KG1 (cell line): Measurements from ENCODE around the gene GRM4.

Experiments used
- DNase-seq: peaks from one replicate; lab custom pipeline; 2025; lab: John Stamatoyannopoulos, UW

GRM4 gene

DNA sequence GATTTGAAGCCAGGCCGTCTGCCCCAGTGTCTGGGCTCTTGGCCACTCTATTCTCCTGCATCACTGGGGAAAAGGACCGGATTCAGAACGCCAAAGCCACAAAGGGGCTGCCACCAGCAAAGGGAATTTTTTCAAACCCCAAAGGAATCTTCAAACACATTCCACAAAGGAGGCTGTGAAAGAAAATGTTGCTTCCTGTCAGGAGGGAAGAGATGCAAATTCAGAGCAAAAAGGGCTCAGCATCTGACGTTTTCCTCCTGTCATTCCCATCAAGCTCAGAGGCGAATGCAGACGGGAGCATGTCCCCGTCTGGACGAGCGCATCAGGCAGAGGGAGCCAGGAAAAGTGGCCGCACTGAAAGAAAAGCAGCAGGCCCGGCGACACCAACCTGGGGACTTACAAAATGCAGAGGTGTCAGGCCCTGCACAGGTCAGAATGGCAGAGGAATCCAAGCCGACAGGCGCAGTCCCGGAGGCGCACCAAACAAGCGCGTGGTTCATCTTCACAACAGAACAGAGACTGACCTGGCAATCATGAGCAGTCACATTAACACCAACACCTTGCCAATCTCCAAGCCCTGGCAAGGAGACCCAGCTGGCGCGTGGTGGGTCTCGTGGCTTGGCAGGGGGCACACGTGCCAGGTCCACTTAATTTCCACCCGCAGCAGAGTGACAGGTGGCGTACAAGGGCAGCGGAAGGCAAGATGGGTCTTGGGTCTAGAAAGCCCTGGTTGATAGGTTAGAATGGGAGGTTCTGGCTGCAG, 62.8 kb downstream of the GRM4 start:
- no peak for DNase-seq

DNA sequence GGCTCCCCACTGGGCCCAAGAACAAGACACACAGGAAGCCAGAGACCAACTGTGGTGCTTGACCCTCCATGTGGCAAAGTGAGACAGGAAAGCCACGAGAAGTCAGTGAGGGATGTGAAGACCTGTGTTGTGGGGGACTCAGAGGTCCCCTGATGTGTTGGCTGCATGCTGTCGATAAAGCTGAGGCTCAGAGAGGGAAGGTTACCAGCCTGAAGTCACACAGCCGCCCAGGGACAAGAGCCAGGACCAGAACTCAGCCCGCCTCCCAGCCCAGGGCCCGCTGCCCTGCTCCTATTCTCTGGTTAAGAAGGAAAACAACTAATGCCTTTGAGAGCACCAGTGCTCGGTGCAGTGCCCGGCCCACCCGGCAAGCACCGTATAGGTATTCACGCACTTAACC, 63.5 kb downstream of the GRM4 start:
- DNase-seq = no peak

DNA sequence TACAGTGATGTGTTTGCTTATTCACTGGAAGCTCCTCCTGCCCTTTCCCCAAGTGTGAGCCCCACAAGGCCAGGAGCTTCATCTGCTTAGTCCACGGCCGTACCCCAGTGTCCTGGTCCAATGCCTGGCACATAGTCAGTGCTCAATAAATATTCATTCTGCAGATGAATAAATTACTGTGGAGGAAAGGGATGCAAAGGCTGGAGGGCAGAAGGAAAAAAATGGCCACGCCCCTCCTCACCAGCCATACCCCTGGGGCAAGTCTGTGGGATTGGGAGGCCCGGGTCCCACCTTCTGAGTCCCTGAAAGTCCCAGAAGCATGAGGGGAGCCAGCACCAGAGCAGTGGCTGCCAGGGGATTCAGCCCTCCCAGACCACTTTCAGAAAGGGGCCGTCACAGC, 65.5 kb downstream of the GRM4 start:
- no peak for DNase-seq

DNA sequence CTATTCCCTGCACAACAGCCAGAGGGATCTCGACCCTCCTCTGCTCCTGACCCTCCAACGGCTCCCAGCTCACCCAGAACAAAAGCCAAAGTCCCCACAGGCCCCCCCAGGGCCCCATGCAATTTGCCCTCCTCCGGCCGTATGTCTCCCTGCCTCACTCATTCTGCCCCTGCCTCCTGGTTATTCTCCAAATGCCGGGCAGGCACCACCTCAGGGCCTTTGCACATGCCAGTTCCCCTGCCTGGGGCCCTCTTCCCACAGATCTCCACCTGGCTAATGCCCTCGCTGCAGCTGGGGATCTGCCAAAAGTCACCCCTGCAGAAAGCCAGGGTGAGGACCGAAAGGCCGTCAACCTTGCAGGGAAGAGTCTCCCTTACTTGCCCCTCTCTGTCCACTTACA, 66.0 kb downstream of the GRM4 start:
- DNase-seq = no peak

DNA sequence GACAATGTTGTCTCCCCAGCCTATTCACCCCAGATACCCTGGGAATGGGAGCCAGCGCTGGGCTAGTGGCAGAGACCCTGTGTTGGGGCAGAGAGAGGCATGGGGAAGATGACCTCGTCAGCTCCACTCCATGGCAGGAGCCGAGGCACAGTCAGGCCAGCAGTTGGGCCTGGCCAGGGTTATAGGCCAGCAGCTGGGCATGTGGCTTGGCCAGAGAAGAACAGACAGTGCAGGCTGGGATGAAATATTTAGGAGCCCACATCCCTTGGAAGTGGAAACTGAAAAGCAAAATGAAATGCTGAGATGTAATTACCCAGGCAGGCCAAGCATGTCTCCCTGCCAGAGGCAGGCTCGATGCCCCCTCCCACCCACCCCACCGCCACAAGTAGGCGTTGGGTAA, 70.0 kb downstream of the GRM4 start:
- DNase-seq = no peak

DNA sequence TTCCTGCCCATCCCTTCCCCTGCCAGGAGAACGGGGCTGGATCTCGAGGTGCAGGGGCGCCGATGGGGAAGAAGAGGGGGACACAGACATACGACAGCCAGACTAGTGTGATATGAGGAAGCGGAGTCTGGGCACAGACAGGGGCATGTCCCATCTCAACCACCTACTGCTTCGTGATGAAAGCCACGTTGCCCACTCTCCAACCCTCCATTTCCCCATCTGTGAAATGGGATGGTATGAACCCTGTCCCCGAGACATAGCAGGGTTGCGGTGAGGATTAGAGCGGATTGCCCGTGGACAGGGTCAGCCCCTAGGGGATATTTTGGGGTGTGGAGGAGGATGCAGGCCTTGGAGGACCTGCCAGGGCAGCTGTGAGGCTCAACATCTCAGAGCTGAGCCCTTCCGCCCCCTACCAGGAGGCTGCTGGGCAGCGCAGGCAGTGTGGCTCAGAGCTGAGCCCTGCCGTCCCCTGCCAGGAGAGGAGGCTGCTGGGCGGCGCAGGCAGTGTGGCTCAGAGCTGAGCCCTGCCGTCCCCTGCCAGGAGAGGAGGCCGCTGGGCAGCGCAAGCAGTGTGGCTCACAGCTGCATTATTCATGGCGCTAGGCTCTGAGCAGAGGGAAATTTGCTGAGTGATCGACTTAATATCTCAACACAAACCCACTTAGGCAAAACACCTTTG, 71.7 kb downstream of the GRM4 start:
- DNase-seq = no peak

DNA sequence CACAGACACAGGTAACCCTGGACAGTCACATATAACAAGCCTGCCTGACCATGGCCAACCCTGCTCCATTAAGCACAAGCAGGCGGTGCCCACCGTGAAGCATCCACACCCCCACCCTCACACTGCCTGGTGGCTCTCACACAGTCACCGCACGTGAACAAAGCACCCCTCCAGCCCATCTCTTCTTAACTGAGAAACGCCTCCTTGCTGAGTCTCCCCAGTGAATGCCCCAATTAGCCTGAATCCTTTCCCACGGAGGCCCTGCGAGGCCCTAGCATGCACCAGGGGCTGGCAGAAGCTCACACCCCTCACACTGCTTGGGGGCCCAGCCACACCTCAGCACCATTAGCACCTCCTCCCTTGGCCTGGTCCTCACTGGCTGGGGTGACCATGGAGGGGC, 72.3 kb downstream of the GRM4 start:
- DNase-seq = no peak

DNA sequence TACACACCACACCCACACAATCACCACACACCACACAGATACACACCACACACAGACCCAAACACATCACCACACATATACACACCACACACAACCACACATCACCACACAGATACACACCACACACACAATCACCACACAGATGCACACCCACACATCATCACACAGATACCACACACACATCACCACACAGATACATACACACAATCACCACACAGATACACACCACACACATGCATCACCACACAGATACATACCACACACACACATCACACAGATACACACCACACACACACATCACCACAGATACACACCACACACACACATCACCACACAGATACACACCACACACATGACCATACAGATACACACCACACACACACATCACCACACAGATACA, 73.2 kb downstream of the GRM4 start:
- no peak for DNase-seq

DNA sequence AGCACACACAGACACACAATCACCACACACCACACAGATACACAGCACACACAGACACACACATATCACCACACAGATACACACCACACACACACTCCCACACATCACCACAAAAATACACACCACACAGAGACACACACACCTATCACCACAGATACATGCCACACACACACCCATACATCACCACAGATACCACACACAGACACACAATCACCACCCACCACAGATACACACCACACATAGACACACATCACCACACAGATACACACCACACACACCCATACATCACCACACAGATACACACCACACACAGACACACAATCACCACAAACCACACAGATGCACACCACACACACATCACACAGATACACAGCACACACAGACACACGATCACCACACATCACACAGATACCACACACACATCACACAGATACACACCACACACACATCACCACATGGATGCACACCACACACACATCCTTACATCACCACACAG, 74.0 kb downstream of the GRM4 start:
- no peak for DNase-seq

DNA sequence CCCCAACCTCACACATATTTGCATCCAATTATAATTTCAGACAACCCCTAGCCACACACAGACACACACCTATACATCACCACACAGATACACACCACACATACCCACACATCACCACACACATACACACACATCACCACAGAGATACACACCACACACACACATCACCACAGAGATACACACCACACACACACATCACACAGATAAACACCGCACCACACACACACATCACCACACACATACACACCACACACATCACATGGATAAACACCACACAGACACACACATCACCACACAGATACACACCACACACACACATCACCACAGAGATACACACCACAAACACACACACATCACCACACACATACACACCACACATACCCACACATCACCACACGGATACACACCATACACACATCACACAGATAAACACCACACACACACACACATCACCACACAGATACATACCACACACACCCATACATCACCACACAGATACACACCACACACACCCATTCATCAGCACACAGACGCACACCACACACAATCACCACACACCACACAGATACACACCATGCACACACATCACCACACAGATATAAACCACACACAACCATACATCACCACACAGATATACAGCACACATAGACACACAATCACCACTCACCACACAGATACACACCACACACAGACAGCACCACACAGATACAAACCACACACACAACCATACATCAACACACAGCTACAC, 74.6 kb downstream of the GRM4 start:
- no peak for DNase-seq

DNA sequence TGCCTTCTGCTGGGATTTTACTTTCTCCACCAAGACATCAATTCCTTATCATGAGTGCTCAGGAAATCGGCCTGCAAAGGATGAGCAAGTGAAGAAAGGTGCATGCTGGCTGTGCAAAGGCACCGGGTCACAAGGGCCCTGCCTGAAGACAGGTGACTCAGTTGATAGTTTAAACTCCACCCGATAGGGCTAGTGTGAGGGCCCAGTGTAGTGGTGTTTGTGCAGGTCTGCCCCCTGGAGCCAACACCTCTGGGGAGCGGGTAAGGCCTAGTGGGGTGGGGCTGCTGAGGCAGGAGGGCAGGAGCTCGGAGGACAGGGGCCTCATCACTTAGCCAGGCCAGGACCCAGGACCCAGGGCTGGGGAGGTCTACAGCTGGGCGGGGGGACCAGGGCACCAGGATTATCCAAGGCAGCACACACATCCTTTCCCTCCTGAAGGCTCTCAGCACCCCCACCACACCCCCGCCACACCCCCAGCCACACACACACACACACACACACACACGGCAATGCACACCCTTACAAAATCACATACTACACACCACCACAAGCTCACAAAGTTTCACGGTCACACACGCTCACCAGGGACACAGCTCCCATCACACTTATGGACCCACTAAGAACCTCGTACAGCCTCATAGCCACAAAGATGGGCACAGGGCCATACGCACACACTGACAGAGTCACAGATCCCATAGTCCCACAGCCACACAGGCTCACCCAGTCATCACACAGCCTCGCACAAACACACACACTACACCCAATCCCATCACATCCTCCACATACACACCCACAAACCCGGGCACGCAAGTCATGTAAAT, 75.4 kb downstream of the GRM4 start:
- no peak for DNase-seq

DNA sequence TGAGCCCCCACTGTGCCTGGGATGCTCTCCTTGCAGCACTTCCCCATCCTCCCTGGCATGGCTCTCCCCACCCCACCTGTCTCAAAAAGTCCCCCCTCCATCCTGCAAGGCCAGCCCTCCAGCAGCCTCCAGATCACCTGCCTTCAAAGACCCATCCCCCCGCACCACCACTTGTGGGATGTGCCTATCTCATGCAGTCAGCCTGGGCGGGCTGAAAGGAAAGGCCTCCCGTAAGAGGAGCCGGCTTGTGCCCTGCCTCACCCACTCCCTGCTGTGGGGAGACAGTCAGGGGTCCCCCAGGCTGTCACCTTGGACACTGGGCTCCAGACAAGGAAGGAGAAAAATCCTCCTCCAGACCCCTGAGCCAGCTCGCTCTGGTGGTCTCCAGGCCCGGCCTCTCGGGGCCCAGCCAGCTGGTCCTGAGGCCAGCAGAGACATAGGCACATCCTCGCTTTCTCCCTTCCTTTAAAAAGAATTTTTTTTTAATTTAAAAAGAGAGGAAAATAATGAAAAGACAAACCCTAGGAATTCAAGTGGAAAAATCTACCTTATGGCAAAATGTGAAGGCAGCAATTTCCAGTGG, 77.3 kb downstream of the GRM4 start:
- DNase-seq = no peak

DNA sequence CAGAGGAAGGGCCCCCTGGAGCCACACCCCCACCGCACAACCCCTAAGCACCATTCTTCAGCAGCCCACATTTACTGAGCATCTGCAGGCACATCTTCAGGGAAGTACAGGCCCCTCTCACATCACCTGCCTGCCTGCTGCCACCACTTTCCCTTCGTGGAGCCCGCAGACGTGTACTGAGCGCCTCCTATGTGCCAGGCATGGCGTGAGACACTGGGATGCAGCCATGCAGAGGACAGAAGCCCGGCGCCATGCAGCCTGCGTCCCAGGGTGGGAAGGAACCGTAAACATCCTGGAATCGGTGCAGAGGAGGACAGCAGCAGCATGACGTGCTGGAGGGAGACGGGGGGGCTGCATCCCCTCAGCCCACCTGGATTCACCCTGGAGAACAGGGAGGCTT, 78.1 kb downstream of the GRM4 start:
- no peak for DNase-seq

DNA sequence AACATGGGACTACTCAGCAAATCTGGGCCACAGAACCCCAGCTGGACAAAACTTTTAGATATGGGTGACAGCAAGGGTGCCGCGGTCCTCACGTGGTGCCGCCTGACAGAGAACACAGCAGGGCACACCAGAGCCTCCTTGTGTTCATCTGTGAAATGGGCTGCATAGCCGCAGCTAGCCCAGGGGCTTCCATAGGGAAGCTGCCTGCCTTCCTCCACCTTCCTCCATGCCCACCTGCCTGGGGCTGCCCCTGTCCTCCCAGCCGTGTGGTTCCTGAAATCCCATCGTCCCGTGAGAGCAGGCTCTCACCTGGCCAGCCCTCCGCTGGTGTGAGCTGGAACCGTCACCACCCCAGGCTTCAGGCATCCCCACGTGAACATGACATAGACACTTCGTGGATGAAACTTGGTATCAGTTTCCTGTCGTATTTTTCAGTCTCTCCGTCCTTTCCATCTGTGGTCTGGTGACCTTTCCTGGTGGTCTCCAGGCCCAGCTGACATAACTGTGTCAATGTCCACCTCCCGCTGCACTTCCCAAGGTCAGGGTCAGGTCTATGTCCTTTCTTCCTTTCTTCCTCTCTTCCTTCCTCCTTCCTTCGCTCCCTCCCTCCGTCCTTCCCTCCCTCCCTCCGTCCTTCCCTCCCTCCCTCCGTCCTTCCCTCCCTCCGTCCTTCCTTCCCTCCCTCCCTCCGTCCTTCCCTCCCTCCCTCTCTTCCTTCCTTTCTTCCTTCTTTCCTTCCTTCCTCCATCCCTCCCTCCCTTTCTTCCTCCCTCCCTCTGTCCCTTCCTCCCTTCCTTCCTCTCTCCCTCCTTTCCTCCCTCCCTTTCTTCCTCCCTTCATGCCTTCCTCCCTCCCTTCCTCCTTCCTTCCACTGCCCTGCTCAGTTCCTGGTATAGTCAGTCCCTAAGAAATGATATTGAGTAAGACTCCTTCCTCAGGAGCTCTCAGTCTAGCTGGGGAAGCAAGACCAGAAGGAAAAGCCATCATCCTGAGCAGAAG, 78.8 kb downstream of the GRM4 start:
- no peak for DNase-seq

DNA sequence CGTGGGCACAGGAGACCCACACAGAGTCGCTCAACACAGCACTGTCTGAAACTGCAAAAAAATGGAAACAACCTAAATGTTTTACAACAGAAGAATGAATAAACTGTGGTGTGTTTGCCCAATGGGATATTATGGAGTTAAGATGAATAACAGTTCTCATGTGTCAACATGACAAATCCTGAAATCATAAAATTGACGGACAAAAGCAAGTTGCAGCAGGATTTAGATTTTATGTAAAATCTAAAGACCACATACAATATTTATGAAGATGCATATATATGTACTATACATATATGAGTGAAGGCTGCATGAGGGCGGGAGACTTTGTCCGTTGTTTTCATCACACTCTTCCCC, 79.7 kb downstream of the GRM4 start:
- no peak for DNase-seq

DNA sequence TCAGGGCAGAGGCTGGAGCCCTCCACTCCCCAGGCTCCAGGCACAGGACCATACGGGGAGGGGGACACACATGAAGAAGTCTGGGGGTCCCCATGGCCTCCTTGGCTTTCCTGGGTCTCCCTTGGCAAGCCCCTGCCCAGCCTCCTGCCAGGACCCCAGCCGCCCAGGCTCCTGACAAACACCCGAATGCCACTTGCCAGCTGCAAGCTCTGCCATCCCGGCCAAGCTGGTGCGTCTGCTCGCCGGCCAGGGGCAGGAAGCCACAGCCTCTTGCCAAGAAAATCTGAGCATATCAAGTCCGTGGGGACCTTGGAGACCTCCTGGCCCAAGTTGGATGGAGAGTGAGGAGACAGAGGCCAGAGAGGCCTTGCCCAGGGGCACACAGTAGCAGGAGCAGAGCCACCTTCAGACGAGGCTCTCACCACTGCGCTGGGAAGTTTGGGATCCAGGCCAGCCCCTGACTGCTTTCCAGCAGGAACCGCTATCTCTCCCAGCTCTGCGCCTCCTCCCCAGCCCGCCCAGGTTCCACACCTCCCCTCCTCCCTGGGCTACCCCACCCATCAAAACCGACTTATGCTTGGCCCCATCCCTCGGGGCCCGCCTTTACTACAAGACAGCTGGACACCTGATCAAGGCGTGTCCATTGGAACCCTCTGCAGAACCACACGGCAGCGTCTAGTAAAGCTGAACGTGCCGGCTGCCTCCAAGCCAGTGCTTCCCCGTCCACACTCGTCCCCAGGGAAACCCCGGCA, 80.2 kb downstream of the GRM4 start:
- DNase-seq = no peak

DNA sequence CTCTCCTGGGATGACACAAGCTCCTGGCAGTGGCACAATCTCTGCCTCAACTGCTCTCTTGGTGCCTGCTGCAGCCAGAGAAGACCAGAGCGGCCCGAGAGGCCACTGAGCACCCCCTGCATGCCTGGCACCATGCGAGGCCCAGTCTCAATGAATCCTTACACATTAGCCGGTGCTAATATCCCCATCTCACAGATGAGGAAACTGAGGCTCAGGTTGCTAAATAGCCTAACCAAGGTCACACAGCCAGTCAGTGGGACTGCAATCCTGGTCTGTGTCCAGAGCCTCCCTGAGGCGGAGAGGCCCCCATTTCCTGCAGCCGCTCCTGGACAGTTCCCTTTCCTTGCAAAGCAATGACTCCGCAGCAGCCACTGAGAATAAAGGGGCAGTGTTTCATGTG, 81.2 kb downstream of the GRM4 start:
- DNase-seq = no peak

DNA sequence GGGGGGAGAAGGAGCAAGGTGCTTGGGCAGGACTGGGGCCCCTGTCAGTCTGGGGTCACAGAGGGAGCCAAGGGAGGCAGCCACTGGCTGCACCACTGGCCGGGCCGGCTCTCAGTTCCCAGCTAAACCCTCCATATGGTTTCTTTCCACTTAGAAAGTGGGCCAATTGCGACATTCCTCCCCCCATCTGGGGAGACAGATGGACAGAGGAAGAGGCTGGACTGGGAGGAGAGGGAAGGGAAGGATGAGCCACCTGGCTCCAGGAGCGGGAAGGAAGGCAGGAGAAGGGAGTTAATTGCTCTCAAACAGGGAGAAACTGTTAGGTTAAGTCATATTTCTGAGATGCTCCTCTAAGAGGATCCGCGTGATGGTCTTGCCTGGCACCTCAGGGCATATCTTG, 82.2 kb downstream of the GRM4 start:
- no peak for DNase-seq

DNA sequence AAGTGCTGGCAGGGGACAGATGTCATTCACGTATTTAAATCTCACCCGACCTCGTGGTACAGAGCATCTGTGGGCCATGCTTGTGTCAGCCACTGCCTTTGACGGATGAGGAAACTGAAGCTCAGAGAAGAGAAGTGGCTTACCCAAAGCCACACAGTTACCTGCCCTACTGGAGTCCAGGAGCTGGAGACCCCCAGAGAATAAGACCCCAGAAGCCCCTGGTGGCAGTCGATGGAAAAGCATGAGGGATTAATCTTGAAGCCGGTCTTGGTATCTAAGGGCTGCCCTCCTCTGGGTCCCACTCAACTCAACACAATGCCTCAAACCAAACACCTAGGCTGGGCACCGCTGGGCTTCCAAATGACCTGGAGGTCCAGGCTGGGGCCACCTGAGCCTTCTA, 83.1 kb downstream of the GRM4 start:
- DNase-seq = no peak

DNA sequence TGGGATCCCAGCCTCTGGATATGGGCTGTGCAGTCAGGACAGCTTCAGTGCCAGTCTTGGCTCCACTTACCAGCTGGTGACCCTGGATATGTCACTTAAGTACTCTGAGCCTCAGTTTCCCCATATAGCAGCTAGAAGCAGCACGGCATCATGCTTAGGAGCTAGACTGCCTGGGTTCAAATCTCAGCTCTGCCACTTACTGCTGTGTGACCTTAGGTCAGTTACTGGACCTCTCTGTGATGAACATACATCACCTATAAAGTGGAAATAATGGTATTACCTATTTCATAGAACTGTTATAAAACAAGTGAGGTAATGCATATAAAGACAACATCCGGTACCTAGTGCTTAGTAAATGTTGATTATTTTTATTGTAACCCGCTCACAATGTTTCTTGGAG, 83.7 kb downstream of the GRM4 start:
- no peak for DNase-seq
